ENCODE data around the gene NFXL1.

The NFXL1 gene

GRCh38 chr4:47848041-47848440, 66.3 kb downstream of the NFXL1 start:
- no peak for DNase-seq (ENCODE audit: insufficient read length)
- peak; percentile 53 for FAIRE-seq
- no peak for TF ChIP-seq TAF1 (IDR thresholded peaks at IDR 0.05; ENCODE audit: borderline replicate concordance, low read depth, low read length)
- TF ChIP-seq POLR2A (IDR thresholded peaks at IDR 0.05; ENCODE audit: low read depth, low read length): no peak
- no peak for TF ChIP-seq POLR2AphosphoS5 (IDR thresholded peaks at IDR 0.05; ENCODE audit: low read depth, low read length)

DNA sequence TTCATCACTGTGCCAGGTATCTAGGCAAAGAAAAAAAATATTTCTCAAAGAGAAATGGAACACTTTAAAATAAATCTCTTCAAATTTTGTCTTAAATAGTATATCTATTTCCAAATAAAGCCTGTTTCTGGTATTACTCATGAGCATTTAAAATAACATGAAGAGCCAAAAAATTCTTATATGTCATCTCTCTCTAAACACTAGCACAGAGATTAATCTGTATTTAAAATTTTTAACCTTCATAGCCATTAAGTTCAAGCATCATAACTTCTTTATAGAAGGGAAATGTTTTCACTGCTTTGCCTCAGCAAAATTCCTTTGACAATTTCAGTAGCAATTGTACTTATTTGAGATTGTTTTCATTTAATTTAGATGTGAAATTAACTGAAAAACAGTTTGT, 71.4 kb downstream of the NFXL1 start:
- TF ChIP-seq POLR2AphosphoS5 (IDR thresholded peaks at IDR 0.05; ENCODE audit: low read depth, low read length) (no peak), TAF1 (IDR thresholded peaks at IDR 0.05; ENCODE audit: borderline replicate concordance, low read depth, low read length) (no peak), POLR2A (IDR thresholded peaks at IDR 0.05; ENCODE audit: low read depth, low read length) (no peak)
- DNase-seq (ENCODE audit: insufficient read length) (no peak), FAIRE-seq (no peak)

GRCh38 chr4:47840291-47840690, 74.1 kb downstream of the NFXL1 start:
- TF ChIP-seq TAF1 (IDR thresholded peaks at IDR 0.05; ENCODE audit: borderline replicate concordance, low read depth, low read length): no peak
- no peak for TF ChIP-seq POLR2AphosphoS5 (IDR thresholded peaks at IDR 0.05; ENCODE audit: low read depth, low read length)
- TF ChIP-seq POLR2A (IDR thresholded peaks at IDR 0.05; ENCODE audit: low read depth, low read length): no peak
- FAIRE-seq (no peak), DNase-seq (ENCODE audit: insufficient read length) (no peak)

DNA sequence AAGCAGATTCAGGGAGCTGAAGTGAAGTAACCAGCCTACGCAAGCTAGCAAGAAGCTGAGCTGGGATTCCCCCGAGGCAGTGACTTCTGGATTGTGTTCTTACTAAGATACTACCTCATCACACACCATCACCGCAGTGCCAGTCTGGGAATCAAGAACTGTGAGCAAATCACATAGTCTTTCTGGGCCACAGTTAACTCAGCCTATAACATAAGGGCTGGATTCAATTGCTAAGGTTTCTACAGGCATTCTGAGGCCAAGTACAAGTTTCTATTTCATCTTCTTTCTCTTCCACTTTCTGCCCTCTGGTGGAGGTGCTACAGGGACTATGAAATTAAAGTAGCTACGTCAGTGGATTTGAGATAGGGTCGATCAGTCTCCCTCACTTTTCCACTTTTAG, 75.1 kb downstream of the NFXL1 start:
- DNase-seq (ENCODE audit: insufficient read length) (no peak), FAIRE-seq (peak; percentile 78)

GRCh38 chr4:47838445-47838844, 75.9 kb downstream of the NFXL1 start:
- DNase-seq (ENCODE audit: insufficient read length): no peak
- FAIRE-seq: no peak
- TF ChIP-seq POLR2AphosphoS5 (IDR thresholded peaks at IDR 0.05; ENCODE audit: low read depth, low read length) (no peak), TAF1 (IDR thresholded peaks at IDR 0.05; ENCODE audit: borderline replicate concordance, low read depth, low read length) (no peak), POLR2A (IDR thresholded peaks at IDR 0.05; ENCODE audit: low read depth, low read length) (no peak)

More for the DNA sequence above, 75.1 kb downstream of the NFXL1 start:
- TF ChIP-seq POLR2A (IDR thresholded peaks at IDR 0.05; ENCODE audit: low read depth, low read length): no peak
- no peak for TF ChIP-seq TAF1 (IDR thresholded peaks at IDR 0.05; ENCODE audit: borderline replicate concordance, low read depth, low read length)
- TF ChIP-seq POLR2AphosphoS5 (IDR thresholded peaks at IDR 0.05; ENCODE audit: low read depth, low read length): no peak

DNA sequence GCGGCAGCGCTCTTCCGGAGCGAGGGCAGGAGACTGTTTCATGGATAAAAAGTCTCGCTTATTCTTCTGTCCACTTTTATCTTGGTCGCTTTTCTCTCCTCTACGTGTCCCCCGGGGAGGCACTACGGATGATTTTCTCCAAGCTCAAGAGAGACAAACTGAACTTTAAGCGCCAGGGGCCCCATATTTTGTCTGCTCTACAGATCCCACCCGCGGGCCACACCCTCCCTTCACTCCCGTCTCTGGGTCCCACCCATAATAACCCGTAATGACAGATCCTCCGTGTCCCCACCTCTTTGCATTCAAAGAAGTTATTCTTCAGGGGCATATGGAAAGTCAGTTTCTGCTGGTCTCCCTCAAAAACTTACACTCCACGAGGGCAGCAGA, 76.5 kb downstream of the NFXL1 start, which contains the start of gene CORIN:
TSS of gene CORIN (minus strand) at position 160 of the 387 bp plus-strand sequence. CDS start at position 42, 118 bp downstream.
- FAIRE-seq: no peak
- TF ChIP-seq POLR2AphosphoS5 (IDR thresholded peaks at IDR 0.05; ENCODE audit: low read depth, low read length): no peak
- no peak for TF ChIP-seq TAF1 (IDR thresholded peaks at IDR 0.05; ENCODE audit: borderline replicate concordance, low read depth, low read length)
- no peak for DNase-seq (ENCODE audit: insufficient read length)

- TF ChIP-seq POLR2AphosphoS5 (IDR thresholded peaks at IDR 0.05; ENCODE audit: low read depth, low read length) (no peak), TAF1 (IDR thresholded peaks at IDR 0.05; ENCODE audit: borderline replicate concordance, low read depth, low read length) (no peak), POLR2A (IDR thresholded peaks at IDR 0.05; ENCODE audit: low read depth, low read length) (no peak)
- peak; percentile 37 for DNase-seq (ENCODE audit: insufficient read length)
- FAIRE-seq: peak; percentile 92
Observed at GRCh38 chr4:47837094-47837907, 77.1 kb downstream of the NFXL1 start.

DNA sequence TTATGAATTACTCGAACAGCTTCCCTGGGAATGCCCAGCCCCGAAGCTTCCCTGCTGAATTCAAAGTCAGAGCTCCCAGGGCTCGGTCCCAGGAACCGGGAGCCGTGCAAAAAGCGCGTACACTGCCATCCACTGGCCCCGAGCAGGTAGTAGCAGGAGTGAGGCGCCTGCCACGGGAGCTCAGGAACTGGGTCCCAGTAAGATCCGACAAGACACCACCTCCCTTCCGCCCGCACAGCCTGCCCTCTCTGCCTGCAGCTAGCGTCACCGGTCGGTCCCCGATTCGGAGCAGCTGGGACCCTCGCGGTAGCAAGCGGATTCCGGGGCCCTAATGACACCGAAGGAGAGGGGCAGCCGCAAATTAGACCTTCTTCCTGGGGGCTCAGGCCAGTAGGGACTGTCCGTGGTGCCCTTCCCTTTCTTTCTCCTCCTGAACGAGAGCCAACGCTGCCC, 77.7 kb downstream of the NFXL1 start:
- peak; percentile 52 for DNase-seq (ENCODE audit: insufficient read length)
- no peak for FAIRE-seq
- no peak for TF ChIP-seq POLR2AphosphoS5 (IDR thresholded peaks at IDR 0.05; ENCODE audit: low read depth, low read length)
- TF ChIP-seq TAF1 (IDR thresholded peaks at IDR 0.05; ENCODE audit: borderline replicate concordance, low read depth, low read length): no peak
- TF ChIP-seq POLR2A (IDR thresholded peaks at IDR 0.05; ENCODE audit: low read depth, low read length): no peak

GRCh38 chr4:47835494-47835893, 78.9 kb downstream of the NFXL1 start:
- TF ChIP-seq TAF1 (IDR thresholded peaks at IDR 0.05; ENCODE audit: borderline replicate concordance, low read depth, low read length) (no peak), POLR2AphosphoS5 (IDR thresholded peaks at IDR 0.05; ENCODE audit: low read depth, low read length) (no peak), POLR2A (IDR thresholded peaks at IDR 0.05; ENCODE audit: low read depth, low read length) (no peak)
- no peak for FAIRE-seq
- no peak for DNase-seq (ENCODE audit: insufficient read length)

DNA sequence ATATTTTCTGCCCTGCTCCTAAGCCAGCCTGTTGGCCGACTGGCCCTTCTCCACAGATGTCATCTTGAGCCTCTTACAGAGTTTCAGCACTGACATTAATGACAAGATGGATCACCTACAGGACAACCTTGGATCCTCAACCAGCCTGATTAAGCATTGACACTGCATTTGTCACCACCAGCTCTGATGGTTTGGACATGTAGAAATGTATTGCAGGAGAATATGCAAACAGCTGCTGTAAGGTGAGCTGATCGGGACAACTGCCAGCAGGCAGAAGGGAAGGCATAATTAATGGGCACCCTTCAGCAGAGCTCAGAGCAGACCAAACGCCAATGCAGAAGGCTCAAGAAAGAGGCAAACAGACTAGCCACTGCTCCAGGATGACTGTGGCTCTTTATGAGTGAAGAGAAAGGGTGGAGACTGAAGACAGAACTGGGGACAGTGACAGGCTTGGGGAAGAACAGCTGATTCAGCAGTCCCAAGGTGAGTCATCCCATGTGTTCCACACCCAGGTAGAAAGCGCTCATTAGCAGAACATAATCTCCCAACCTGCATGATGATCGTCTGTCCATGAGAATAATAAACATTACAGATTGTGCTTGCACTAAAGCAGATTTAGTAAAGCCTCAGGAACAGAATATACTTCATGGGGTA, 83.2 kb downstream of the NFXL1 start:
- no peak for TF ChIP-seq POLR2A (IDR thresholded peaks at IDR 0.05; ENCODE audit: low read depth, low read length)
- TF ChIP-seq TAF1 (IDR thresholded peaks at IDR 0.05; ENCODE audit: borderline replicate concordance, low read depth, low read length): no peak
- TF ChIP-seq POLR2AphosphoS5 (IDR thresholded peaks at IDR 0.05; ENCODE audit: low read depth, low read length): no peak
- FAIRE-seq: no peak
- no peak for DNase-seq (ENCODE audit: insufficient read length)

DNA sequence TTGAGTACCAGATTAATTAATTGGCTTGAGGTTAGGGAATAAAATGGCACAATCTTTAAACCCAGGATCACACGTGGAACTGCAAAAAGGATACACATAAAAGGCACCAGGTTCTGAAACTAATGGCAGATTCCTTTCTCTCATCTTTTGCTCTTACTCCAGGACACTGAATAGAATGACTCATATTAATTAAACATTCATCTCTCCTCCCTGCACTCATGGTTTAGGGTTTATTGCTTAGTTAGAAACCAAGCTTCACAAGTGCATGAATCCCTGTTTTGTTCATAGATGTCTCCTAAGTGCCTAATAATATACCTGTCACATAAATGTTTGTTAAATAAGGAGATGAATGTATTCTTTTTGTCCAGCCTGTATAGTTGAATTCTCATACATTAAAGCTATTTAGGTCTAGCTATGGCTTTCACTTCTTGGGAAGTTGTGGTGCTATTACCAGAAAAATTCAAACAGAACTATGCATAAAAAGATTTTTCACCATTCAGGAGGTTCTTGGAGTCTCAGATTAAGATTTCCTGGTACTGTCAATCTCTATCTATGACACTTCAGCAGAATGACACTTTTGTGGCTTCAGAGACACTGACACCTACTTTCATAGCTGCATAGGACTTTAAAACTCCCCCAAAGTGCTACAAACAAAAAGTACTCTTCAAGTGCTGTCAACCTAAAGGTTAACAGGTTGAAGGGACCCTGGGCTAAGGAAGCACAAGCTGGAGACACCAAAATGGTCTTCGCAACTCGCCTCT, 83.9 kb downstream of the NFXL1 start:
- no peak for TF ChIP-seq POLR2A (IDR thresholded peaks at IDR 0.05; ENCODE audit: low read depth, low read length)
- no peak for TF ChIP-seq POLR2AphosphoS5 (IDR thresholded peaks at IDR 0.05; ENCODE audit: low read depth, low read length)
- no peak for TF ChIP-seq TAF1 (IDR thresholded peaks at IDR 0.05; ENCODE audit: borderline replicate concordance, low read depth, low read length)
- FAIRE-seq (no peak), DNase-seq (ENCODE audit: insufficient read length) (no peak)
